LNCaP clone FGC (cell line): Measurements from ENCODE around the gene MAP3K3.

ENCODE experiments used
- DNase-seq: peaks from one replicate; pipeline ENCODE4 v3.0.0-alpha.2; 2011; ENCODE audit warnings: low read depth
- H3K4me3 ChIP-seq: 2 replicates; pipeline ENCODE4 v1.5.1; 2011; ENCODE audit warnings: mild to moderate bottlenecking, low read depth, low read length, control low read depth
- CTCF ChIP-seq: IDR thresholded peaks from 2 replicates; pipeline ENCODE4 v1.5.1; 2012; ENCODE audit warnings: mild to moderate bottlenecking; ENCODE audit not compliant: control insufficient read depth, insufficient read depth; ENCODE audit errors: extremely low read depth

Gene MAP3K3

GRCh38 chr17:63647065-63647725 lies 25.0 kb downstream of the MAP3K3 start:
- TF ChIP-seq CTCF = no peak
- H3K4me3 ChIP-seq = no peak overlapping the region
- DNase-seq = no peak

- no peak for DNase-seq
- TF ChIP-seq CTCF = no peak
- no peak overlapping the region for H3K4me3 ChIP-seq
These were observed 25.7 kb downstream of the MAP3K3 start for GRCh38 chr17:63647936-63648335.

GRCh38 chr17:63649813-63650212 lies 27.6 kb downstream of the MAP3K3 start:
- no peak for TF ChIP-seq CTCF
- DNase-seq = no peak
- no peak overlapping the region for H3K4me3 ChIP-seq

GRCh38 chr17:63652106-63652505 lies 29.9 kb downstream of the MAP3K3 start:
- no peak for DNase-seq

GRCh38 chr17:63653050-63653449 lies 30.8 kb downstream of the MAP3K3 start:
- no peak overlapping the region for H3K4me3 ChIP-seq
- TF ChIP-seq CTCF = no peak
- no peak for DNase-seq

More at GRCh38 chr17:63652106-63652505, 29.9 kb downstream of the MAP3K3 start:
- TF ChIP-seq CTCF = no peak
- no peak overlapping the region for H3K4me3 ChIP-seq

GRCh38 chr17:63657786-63658185 lies 35.6 kb downstream of the MAP3K3 start:
- no peak overlapping the region for H3K4me3 ChIP-seq
- DNase-seq = no peak
- no peak for TF ChIP-seq CTCF

- no peak overlapping the region for H3K4me3 ChIP-seq
- no peak for DNase-seq
- no peak for TF ChIP-seq CTCF
These were observed 36.1 kb downstream of the MAP3K3 start for GRCh38 chr17:63658366-63658765.
